Effector CD4-positive, alpha-beta T cell (primary cell): ENCODE data around the gene DNER.
"Not testable (repeated sequence)": the region's sequence is repeated elsewhere in the genome, so short reads cannot be mapped to it uniquely, and the experiment has no call there.

Experiments used
- DNase-seq: peaks from one replicate; pipeline ENCODE4 v3.0.0-alpha.2; 2020

Gene DNER

DNA sequence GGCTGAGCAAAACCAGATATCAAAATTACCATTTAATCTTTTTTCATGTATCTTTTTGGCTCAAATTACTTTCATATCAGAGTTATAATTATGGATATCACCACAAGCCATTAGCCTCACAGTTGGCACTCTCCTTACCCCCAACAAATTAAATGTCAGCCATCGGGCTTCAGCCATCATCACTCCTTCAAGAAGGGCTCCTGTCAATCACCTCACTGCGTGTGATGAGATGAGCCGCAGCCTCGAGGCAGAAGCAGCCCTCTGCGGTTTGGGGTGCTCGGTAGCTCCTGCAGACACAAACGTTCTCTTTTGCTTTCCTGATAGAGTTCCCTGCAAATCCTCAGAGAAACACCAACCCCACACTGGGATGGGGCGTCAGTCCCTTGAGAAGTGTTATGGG, 94.1 kb downstream of the DNER start:
- no peak for DNase-seq

DNA sequence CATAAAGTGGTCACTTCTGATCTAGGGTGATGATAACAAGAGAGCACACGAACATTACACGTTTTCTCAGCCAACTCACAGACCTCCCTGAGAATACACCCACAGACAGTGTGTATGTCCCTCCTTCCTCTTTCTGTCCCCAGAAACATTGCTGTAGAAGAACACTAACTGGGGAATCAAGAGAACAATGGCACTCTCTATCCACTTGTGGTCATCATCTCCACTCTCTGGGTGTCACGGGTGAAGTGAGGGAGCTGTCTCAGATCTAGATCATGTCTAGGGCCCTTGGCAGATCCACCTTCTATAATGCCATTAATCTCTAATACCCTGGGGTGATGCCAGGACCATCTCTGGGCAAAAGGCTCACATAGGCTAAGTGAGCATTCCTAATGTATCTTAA, 97.9 kb downstream of the DNER start:
- no peak for DNase-seq

DNA sequence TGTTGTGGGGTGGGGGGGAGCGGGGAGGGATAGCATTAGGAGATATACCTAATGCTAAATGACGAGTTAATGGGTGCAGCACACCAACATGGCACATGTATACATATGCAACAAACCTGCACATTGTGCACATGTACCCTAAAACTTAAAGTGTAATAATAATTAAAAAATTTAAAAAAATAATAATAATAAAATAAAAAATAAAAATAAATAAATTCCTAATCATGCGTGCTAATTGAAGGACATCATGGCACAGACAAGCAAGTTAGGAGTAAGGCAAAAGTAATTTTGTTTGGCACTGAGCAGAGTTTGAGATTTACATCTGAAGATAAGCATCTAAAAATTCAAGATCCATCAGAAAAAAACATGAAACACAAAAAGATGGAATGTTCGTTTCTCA, 100.3 kb downstream of the DNER start:
- DNase-seq: not testable (repeated sequence)

DNA sequence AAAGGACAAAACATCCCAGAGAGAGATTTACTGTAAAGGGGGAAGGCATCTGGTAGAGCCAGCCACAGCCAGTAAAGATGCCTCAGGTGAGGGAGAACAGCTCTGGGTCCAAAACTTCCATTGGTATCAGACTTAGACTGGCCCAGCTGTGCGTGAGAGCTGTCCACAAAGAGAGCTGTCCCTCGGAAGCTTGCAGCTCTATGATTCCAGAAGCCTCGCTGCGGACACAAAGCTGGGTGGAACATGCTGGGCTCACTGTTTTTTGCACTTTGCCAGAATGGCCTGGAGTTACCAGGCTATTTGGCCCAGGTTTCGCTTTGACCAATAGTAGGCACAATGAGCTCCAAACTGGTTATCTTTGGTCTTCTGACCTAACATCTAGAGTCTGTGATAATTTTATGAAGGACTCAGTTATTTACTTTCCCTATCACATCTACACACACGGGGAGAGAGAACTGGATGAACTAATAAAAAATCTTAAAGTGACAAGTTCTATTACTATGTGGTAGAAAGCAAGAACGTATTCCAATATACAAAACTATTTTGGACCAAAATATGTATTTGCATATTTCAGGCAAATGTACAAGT, 101.9 kb downstream of the DNER start:
- DNase-seq: no peak

DNA sequence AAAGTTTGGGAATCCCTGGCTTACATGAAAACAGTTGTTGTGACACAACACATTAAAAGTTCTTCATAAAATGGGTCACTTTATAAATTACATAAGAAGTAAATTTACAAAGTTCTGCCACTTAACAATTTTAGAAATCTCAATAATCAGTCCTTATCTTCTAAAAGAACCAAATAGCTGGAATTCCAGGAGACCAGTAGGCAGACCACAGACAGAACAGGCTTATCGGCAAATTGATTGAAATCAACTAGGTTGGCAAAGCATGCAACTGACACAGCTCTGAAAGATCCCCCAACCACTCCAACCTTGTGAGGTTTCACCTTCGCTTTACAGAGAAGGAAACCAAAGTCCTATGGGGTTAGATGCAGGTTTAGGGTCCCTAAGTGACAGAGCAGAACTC, 103.0 kb downstream of the DNER start:
- DNase-seq: no peak

DNA sequence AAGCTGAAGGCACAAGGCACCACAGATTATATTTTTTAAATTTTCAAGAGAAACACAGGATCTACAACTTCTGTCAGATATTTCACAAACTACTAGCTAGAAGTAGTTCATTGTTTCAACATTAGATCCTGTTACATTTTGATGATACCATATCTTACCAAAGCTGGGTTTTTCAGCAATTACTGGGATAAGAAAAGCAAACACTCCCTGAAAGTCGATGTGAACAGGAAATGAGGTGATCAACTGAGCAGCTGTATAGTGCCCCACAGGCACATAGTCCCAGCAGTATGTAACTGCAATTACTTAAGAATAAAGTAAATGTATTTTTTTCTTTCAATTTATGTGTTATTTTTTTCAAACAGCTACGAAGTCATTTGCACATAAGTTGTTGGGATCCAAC, 103.5 kb downstream of the DNER start:
- no peak for DNase-seq

DNA sequence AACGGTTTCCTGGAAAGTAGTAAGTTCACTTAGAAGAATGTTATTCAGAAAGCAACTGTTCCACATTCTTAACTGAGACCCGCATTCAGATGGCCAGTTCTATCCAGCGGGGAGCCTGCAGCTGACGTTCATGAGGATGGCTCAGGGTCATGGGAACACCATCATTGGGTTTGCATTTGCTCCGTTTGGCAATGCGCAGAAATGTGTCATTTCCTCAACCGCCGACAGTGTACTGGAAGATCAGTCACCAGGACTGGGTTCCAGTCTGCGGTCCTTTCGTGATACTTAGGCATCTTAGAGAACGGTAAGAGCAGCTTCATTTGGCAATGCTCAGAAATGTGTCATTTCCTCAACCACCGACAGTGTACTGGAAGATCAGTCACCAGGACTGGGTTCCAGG, 104.0 kb downstream of the DNER start:
- DNase-seq: no peak

DNA sequence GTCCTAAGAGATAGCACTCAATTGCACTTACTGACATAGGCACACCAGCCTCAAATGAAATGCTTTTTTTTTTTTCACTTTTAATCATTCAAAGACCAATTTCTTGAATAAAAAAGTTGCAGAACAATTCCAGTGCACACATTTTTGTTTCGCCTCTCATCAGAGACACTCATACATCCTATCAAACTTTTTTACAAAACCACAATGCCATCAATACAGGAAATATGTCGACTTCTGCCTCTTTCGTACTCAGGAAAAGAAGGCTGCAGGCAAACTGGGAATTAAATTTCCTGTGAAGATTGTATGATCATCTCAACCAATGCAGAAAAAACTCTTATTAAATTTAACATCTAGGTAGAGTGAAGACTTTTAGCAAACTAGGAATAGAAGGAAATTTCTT, 112.4 kb downstream of the DNER start:
- no peak for DNase-seq

DNA sequence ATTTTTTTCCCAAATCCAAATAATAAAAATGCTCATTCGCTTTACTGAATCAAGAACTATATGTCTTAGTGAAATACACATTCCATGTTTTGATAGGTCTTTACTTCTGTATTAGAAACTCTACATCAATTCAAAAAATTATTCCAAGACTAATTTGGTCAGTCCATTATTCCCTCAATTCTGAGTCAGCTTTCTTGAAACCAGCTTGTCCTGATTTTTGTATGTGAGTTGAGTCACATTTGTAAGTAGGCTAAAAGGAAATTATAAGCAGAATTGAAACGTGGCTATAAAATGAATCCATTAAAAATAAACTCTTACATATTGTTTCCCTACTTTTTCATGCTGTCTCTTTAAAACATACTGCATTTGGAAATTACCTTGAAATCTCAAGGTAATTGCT, 113.0 kb downstream of the DNER start:
- no peak for DNase-seq

DNA sequence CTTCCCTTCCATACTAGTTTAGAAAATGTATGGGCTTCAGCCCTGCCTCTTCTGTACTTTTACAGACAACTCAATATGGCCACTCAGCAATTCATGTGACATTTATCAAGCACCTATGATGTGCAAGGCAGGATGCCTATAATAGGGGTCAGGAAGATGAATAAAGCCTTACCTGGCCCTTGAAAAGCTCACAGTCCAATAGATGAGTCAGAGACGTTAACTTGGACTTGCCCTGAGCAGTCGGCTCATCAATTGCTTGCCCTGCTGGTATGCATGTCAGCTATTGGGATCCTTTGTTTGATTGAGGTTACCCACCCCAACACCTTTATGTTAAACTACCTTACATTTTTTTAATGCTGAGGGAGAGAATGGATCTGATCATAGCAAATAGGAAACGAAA, 116.1 kb downstream of the DNER start:
- DNase-seq: no peak

DNA sequence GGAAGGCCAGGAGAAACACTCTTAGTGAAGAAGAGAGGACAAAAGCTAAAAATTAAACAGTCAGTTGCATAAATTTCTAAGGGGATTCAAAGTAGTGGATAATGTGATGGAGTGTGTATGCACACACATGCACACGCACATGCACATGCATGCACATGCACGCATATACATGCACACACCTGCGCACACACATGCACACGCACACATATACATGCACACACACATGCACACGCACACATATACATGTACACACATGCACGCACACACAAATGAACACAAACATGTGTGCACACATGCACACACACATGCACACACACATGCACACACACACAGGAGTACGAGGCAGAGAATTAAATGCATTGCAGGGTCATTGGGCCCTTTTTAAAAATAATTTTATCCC, 117.6 kb downstream of the DNER start:
- no peak for DNase-seq

DNA sequence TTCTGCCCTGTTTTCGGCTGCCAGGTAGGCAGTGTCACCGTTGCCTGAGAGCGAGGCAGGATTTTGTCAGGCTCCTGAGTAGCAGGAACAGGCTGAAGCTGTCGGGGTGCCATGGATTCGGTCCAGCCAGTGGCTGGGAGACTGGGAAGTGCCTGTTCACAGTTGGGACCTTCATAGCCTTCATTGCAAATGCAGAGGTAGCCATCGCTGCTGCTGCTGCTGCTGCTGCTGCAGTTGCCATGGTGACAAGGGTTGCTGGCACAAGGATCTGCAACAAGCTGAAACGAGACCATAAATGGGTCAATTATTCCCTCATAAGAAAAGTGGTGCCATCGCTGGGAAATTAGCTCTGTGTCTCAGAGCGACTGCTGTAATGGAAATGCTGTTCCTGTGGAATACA, 122.7 kb downstream of the DNER start:
- no peak for DNase-seq

DNA sequence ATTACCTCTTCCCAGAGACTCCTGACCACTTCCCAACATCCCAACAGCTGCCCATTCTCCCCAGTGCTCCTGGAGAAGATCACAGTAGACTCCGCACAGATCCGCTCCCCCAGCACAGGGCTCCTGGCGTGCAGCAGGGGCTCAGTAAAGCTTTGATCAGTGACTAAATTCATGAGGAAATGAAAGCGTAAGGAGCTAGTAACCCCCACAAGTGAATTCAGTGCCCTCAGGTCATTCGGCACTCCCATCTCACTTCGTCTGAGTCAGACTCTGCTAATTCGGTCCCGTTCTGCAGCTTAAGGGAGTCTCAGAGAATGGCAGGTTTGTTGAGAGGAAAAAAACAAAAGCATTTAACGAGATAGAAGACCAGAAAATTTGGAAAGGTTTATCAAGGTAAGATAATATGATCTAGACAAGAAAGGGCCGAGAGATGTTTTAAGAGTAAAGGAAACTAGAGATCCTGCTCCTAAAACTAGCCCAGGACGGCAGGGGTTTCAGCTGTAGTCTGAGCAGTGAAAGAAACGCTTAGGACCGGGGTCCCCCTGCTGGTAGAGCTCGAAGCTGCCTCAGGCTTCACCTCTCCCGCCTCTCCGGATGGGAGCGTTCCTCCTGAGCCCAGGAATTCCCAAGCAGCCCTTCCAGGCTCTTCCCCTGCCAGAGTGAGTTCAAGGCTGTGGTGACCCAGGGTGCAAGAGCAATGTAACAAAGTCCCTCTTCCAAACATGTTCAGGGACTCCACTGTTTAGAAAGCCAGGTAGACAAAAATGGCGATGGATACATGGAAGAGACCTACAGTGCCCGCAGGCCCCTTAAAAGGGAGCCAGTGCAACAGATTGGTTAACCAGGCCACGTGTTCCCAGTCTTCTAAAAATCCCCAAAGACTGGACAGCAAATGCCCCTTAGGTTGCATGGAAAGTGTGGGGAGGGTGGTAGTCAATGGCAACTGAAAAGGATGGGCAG, 127.3 kb downstream of the DNER start:
- DNase-seq: no peak

DNA sequence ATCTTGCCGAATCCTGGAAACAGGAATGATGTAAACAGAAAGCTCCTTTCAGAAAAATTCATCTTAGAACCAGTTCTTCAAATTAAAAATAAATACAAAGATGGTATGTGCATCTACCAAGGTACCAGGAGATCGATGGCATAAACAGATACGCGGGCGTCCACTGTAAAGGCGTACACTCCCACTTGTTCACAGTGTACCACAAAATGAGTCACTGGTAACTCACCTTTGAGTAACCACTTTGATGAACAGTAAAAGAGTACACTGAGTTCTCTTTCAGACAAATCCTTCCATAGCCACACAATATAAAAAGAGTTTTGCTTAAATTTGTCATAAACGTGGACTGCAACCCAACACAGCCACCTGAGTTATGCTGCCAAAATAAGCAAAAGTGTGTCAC, 128.3 kb downstream of the DNER start:
- no peak for DNase-seq

DNA sequence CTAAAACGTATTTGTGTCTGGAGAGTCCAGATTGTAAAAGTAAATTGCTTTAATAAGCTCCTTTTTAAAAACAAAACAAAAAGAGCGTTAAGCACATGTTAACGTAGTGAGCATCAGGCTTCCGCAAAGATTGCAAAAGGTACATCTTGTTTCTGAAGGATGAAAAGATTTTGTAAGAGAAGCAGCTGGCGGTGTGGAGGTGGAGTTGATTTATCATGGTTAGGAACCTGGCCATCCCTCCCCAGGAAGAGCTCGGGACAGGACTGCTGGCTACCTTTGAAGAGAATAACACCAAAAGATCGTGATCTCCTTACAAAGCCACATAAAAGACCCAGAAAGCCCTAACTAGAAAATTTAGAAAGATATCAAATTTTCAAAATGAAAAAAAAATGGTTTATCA, 132.2 kb downstream of the DNER start:
- DNase-seq: no peak

DNA sequence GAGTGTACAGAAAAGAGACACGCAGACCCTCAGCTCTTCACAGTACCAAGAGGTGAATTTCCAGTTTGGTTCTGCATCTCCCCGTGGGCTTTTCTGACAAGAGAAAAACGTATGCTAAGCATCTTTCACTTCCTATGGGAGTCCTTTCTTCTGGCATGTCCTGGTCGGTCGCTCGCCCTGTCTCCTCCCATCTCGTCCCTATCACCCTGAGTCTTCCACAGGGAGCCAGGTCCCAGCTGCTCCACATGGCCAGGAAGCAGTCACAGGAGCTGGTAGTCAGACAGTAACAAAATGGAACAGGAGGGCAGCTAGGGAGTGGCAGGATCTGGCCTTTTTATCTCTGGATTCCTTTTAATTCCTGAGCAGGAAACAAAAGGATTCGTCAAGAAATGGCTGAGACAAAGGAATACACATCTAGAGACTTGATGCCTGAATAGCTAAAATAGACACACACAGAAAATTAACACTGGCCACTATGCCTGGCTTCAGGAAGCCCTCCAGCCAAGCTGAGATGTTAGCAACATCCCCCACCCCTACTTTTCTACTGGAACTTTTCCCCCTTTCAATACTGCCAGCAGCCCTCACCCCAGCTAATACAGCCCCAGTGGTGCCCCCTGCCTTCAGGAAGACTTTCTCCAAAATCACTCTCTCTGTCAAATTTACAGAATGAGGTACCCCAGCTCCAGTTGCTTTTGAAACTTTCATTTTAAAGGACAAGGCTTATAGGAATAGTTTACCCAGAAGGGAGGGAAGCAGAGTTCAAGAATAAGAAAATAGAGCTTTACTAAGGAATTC, 136.1 kb downstream of the DNER start:
- no peak for DNase-seq

DNA sequence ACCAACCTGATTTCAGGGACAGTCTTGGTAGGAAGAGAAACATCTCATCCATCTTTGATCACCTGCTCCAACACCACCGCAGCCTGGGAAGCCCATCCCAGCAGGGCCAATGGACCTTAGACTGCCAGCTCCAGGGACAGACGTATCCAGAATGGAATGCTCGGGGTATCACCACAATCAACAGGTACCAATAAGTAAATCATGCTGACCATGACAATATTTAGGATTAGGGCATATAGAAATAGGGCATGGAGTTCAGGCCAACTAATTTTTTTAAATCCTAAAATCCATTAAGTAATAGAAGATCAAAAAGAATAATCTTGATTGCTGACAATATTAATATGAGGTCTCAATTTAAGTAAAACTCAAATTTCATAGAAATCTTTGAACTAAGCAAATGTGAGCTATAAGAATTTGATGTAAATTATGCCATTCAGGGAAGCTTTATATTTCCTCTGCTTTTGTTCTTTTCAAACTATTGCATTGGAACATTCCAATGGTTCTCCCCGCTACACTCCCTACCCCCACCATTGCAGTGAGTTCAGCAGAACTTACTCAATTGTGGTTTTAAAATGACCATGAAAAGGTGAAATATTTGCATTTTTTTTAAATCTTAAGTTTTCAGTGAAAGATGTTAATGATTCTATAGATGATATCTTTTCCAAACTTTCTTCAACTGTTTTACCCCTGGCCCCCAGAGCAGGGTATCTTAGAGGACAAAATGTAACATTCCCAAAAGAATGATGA, 138.6 kb downstream of the DNER start:
- no peak for DNase-seq

DNA sequence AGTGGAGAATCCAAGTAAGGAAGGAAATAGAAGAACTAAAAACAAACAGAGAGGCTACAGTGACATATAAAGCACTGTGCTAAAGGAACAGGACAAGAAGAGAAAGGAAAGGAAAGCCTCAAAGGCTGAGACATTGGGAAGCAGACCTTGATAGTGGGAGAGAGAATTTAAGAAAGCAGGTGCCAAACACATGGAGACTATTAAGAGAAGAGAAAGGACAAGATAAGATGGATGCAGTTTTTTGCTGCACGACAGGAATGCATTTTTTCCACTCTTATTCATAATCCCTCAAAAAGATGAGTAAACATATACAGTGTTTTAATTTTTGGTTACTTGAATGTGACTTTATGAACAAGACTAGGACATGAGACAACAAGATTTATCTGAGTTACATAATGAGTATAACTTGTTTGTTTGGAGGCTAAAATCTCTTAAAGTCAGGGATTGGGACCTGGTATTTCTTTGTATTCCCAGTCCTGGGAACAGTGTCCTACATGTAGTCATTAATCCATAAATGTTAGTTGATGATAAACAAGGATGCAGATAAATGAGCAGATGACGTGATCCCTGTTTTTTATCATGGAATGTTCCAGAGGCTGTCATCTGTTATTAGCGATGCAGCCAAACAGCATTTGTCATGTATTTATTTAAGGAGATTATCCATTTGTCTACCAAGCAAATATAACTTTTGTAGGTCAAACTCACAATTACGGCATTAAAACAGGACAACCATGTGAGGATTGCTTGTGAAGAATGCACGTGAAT, 141.7 kb downstream of the DNER start:
- no peak for DNase-seq

DNA sequence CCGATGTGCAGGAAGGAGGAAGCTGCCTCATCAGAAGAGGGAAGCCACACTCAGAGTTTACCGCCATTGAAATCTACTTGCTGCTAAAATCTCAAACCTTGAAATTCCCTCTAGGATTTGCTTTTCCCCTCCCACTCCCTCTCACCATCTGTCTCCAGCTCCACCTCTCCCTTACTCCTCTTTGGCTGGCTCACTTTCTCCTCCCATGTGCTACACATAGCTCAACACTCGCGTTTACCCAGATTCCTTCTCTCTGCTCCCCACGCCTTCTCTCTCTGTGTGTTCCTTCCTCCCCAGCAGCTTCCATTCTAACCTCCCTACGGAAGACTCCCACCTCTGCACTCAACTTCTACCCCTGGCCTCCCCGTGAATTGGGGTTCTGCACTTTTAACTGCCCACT, 143.1 kb downstream of the DNER start:
- DNase-seq: no peak

DNA sequence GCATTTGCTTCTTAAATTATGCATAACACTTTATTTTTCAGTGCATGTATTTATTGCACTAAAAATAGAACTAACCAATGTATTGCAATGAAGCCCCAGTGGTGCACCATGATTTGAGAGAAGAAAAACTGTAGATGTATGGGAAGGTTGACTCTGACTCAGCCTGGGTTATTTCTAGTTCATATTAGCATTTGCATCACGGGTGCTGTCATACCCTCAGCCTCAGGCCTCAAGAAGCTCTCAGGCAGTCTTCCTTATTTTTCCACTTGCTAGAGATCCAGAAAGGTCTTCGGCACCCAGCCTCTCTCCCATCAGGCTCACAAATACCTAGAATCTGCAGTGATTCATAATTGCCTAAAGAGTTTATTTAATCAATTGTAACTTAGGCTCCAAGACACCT, 148.0 kb downstream of the DNER start:
- no peak for DNase-seq

DNA sequence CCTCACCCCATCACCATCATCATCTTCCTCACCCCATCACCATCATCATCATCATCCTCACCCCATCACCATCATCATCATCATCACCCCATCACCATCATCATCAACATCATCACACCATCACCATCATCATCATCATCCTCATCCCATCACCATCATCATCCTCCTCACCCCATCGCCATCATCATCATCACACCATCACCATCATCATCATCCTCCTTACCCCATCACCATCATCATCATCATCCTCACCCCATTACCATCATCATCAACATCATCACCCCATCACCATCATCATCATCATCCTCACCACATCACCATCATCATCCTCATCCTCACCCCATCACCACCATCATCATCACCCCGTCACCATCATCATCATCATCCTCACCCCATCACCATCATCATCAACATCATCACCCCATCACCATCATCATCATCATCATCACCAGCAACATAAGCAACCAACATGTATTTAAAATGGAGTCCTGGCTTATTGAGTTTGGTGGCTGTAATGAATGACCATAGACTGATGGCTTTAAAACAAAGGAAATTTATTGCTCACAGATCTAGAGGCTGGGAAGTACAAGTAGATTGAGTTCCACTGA, 150.0 kb downstream of the DNER start:
- no peak for DNase-seq

DNA sequence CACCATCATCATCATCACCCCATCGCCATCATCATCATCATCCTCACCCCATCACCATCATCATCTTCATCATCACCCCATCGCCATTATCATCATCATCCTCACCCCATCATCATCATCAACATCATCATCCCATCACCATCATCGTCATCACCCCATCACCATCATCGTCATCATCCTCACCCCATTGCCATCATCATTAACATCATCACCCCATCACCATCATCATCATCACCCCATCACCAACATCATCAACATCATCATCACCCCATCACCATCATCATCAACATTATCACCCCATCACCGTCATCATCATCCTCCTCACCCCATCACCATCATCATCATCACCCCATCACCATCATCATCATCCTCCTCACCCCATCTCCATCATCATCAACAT, 151.0 kb downstream of the DNER start:
- no peak for DNase-seq
